ENCODE data around the gene ADCY3. TPM values are rescaled to one million over a fixed set of nuclear protein-coding genes. Genes with fewer than 3 reads are reported as not detected.

ADCY3 gene
- total RNA-seq, 1 experiment from 2014 or later = 71.1 TPM

DNA sequence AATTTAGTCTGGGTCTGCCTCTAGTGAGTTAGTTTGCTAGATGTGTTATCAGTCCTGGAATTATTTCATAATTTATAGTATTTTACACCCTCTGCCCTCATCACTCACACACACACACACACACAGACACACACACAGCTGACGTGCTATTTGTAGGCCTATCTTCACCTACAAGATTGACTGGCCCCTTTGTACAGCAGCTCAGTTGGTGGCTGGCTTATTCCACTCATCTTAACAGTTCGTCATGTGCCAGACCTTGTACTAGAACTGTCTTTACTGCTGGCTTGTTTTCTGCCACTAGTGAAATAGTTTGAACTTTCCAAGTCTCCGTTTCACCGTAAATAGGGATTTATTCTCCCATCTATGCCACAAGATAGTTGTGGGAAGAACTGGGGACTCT is 105.5 kb downstream of the ADCY3 start:
- H3K4me3 ChIP-seq (replicated peaks in 1 of 2; ENCODE audit: low read depth in 1 of 2, low read length in 2 of 2) = no peak overlapping the region
- TF ChIP-seq EZH2phosphoT487 (IDR thresholded peaks at IDR 0.05; ENCODE audit: borderline replicate concordance) (no peak), RAD21 (IDR thresholded peaks at IDR 0.05; ENCODE audit: low read depth) (no peak), CBX3 (IDR thresholded peaks at IDR 0.05; ENCODE audit: low read depth) (no peak), ZNF274 (IDR thresholded peaks at IDR 0.05; ENCODE audit: low read depth, low read length) (no peak), SRF (IDR thresholded peaks at IDR 0.05; ENCODE audit: low read depth) (no peak), POLR2AphosphoS5 (IDR thresholded peaks at IDR 0.05; ENCODE audit: low read depth, low read length) (no peak), CTCF (IDR thresholded peaks at IDR 0.05 in 2 of 3, conservative IDR thresholded peaks at IDR 0.05 in 1 of 3; ENCODE audit: borderline replicate concordance in 1 of 3, insufficient read depth in 1 of 3, low read depth in 2 of 3, low read length in 2 of 3) (no peak), SP1 (IDR thresholded peaks at IDR 0.05; ENCODE audit: low read depth) (no peak), SIN3A (IDR thresholded peaks at IDR 0.05; ENCODE audit: low read depth) (no peak), TCF7L2 (IDR thresholded peaks at IDR 0.05; ENCODE audit: borderline replicate concordance, extremely low read depth, insufficient read depth, insufficient read length) (no peak), FOSL1 (IDR thresholded peaks at IDR 0.05; ENCODE audit: low read depth) (no peak), ZFX (IDR thresholded peaks at IDR 0.05) (no peak), EGR1 (IDR thresholded peaks at IDR 0.05; ENCODE audit: low read depth) (no peak)
- TF ChIP-seq, protein P1, sequence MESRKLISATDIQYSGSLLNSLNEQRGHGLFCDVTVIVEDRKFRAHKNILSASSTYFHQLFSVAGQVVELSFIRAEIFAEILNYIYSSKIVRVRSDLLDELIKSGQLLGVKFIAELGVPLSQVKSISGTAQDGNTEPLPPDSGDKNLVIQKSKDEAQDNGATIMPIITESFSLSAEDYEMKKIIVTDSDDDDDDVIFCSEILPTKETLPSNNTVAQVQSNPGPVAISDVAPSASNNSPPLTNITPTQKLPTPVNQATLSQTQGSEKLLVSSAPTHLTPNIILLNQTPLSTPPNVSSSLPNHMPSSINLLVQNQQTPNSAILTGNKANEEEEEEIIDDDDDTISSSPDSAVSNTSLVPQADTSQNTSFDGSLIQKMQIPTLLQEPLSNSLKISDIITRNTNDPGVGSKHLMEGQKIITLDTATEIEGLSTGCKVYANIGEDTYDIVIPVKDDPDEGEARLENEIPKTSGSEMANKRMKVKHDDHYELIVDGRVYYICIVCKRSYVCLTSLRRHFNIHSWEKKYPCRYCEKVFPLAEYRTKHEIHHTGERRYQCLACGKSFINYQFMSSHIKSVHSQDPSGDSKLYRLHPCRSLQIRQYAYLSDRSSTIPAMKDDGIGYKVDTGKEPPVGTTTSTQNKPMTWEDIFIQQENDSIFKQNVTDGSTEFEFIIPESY (IDR thresholded peaks at IDR 0.05; ENCODE audit: extremely low read depth, insufficient replicate concordance, low read length) = no peak
- TF ChIP-seq, protein P2, sequence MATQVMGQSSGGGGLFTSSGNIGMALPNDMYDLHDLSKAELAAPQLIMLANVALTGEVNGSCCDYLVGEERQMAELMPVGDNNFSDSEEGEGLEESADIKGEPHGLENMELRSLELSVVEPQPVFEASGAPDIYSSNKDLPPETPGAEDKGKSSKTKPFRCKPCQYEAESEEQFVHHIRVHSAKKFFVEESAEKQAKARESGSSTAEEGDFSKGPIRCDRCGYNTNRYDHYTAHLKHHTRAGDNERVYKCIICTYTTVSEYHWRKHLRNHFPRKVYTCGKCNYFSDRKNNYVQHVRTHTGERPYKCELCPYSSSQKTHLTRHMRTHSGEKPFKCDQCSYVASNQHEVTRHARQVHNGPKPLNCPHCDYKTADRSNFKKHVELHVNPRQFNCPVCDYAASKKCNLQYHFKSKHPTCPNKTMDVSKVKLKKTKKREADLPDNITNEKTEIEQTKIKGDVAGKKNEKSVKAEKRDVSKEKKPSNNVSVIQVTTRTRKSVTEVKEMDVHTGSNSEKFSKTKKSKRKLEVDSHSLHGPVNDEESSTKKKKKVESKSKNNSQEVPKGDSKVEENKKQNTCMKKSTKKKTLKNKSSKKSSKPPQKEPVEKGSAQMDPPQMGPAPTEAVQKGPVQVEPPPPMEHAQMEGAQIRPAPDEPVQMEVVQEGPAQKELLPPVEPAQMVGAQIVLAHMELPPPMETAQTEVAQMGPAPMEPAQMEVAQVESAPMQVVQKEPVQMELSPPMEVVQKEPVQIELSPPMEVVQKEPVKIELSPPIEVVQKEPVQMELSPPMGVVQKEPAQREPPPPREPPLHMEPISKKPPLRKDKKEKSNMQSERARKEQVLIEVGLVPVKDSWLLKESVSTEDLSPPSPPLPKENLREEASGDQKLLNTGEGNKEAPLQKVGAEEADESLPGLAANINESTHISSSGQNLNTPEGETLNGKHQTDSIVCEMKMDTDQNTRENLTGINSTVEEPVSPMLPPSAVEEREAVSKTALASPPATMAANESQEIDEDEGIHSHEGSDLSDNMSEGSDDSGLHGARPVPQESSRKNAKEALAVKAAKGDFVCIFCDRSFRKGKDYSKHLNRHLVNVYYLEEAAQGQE (IDR thresholded peaks at IDR 0.05; ENCODE audit: low read depth) = no peak
- TF ChIP-seq, protein P3, sequence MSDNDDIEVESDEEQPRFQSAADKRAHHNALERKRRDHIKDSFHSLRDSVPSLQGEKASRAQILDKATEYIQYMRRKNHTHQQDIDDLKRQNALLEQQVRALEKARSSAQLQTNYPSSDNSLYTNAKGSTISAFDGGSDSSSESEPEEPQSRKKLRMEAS (IDR thresholded peaks at IDR 0.05) = no peak
- H3K4me2 ChIP-seq (ENCODE audit: low read length) = no peak overlapping the region
- H2AFZ ChIP-seq (ENCODE audit: low read depth, low read length, poor library complexity, severe bottlenecking) = no peak overlapping the region
- H3K27ac ChIP-seq (ENCODE audit: low read depth, low read length) = no peak overlapping the region
- BruUV-seq (replicated peaks) = no TSS peak
- no peaks in the 10 kb centered on the region for H3K9me2 ChIP-seq (ENCODE audit: insufficient read depth)
- ATAC-seq (no peak), DNase-seq (ENCODE audit: low read depth, low spot score) (no peak)
- POLR2A ChIA-PET = no interaction called here
- intact Hi-C loops (cut with micrococcal nuclease) = no loop called here
- H3K79me2 ChIP-seq (ENCODE audit: insufficient read depth, low read length) = peaks cover 54% of the 10 kb centered on the region
- RAD21 ChIA-PET (ENCODE audit: low non-redundant PET in 1 of 2, low total read pairs in 2 of 2, uncharacterized antibody in 2 of 2, unreplicated experiment in 2 of 2) = no interaction called here
- no peaks in the 10 kb centered on the region for H4K20me1 ChIP-seq (ENCODE audit: insufficient read depth)
- H3K9me3 ChIP-seq (ENCODE audit: control insufficient read depth in 1 of 2, insufficient read depth in 1 of 2, low read depth in 1 of 2, low read length in 2 of 2) = no peaks in the 10 kb centered on the region
- no peak overlapping the region for H3K9ac ChIP-seq (ENCODE audit: low read length)
- H3K4me1 ChIP-seq (ENCODE audit: control insufficient read depth in 1 of 2, insufficient read depth in 2 of 2, low read length in 2 of 2) = peaks cover 0 to 2% of the 10 kb centered on the region in 2 experiments; a peak in 2 of 4 replicates
- CTCF ChIA-PET = no interaction called here
- H3K27me3 ChIP-seq (ENCODE audit: insufficient read depth, low read length) = no peaks in the 10 kb centered on the region
- peaks cover 30 to 45% of the 10 kb centered on the region in 2 experiments for H3K36me3 ChIP-seq (ENCODE audit: control insufficient read depth in 1 of 2, insufficient read depth in 2 of 2, low read length in 2 of 2)

Measured in HCT116 (cell line).